Esophagus squamous epithelium (tissue), 4 donors: ENCODE results near the gene COX4I1.

Source experiments
- CTCF ChIP-seq, 6 experiments: fragments of 450-650 bp in 4 of 6; fragments of 200-600 bp in 2 of 6; sonication (generic) in 2 of 6; IDR thresholded peaks; one replicate each; pipeline ENCODE4 v1.5.1; 2016 to 2019; ENCODE audit warnings: antibody characterized with exemption in 6 of 6, mild to moderate bottlenecking in 4 of 6, moderate library complexity in 4 of 6
- POLR2A ChIP-seq, 4 donors: fragments of 450-650 bp; IDR thresholded peaks; one replicate each; pipeline ENCODE4 v1.6.1; 2017; ENCODE audit warnings: antibody characterized with exemption in 4 of 4, mild to moderate bottlenecking in 4 of 4, moderate library complexity in 3 of 4

GRCh38 chr16:85846461-85846860 is 47.0 kb downstream of the COX4I1 start:
- TF ChIP-seq CTCF (IDR thresholded peaks at IDR 0.05) (no peak), POLR2A (IDR thresholded peaks at IDR 0.05) (no peak)
